ENCODE results near the gene SPHK1. TPM values are rescaled to one million over a fixed set of nuclear protein-coding genes. Genes with fewer than 3 reads are reported as not detected.

SPHK1 gene

GRCh38 chr17:76435751-76436150 is 51.3 kb downstream of the SPHK1 start:
- Histone ChIP-seq H2BK5ac (ENCODE audit: low read length) (no peak overlapping the region), H4K8ac (ENCODE audit: low read depth, low read length) (no peak overlapping the region)

More at GRCh38 chr17:76435751-76436150, 51.3 kb downstream of the SPHK1 start:
- no peaks in the 10 kb centered on the region for H3K79me1 ChIP-seq (ENCODE audit: low read depth, low read length)
- H3K14ac ChIP-seq (ENCODE audit: low read length), result no peak overlapping the region
- H3K27ac ChIP-seq (replicated peaks; ENCODE audit: low read length), result no peak overlapping the region
- no CpG with 5 or more reads among the region's 11 CpGs for WGBS, 2 donors (ENCODE audit: extremely low coverage in 2 of 2, insufficient read length in 2 of 2, insufficient replicate concordance in 1 of 2)
- no peak overlapping the region for H2BK120ac ChIP-seq (ENCODE audit: low read depth, low read length)
- no peaks in the 10 kb centered on the region for H3K9me3 ChIP-seq (replicated peaks in 1 of 2; ENCODE audit: control insufficient read depth in 2 of 2, insufficient read depth in 1 of 2, low read depth in 1 of 2, low read length in 2 of 2)
- H3K9ac ChIP-seq (ENCODE audit: low read depth, low read length, poor library complexity), result no peak overlapping the region
- H3K4me3 ChIP-seq (ENCODE audit: low read length in 2 of 2), result no peak overlapping the region
- no peak overlapping the region for H2BK12ac ChIP-seq (ENCODE audit: low read length)
- H3K27me3 ChIP-seq (ENCODE audit: control insufficient read depth in 3 of 3, insufficient read depth in 3 of 3, low read depth in 1 of 3, low read length in 3 of 3), result no peaks in the 10 kb centered on the region
- H4K91ac ChIP-seq (ENCODE audit: low read depth, low read length, poor library complexity), result no peak overlapping the region
- peaks cover 4 to 18% of the 10 kb centered on the region in 2 donors for H3K4me1 ChIP-seq (ENCODE audit: control insufficient read depth in 2 of 2, insufficient read depth in 1 of 2, low read depth in 1 of 2, low read length in 2 of 2)
- DNase-seq (ENCODE audit: low spot score), result no peak
- H3K18ac ChIP-seq (ENCODE audit: low read length), result no peak overlapping the region
- no peak overlapping the region for H2AFZ ChIP-seq (ENCODE audit: low read length)
- H3K36me3 ChIP-seq (replicated peaks in 1 of 2; ENCODE audit: control insufficient read depth in 2 of 2, insufficient read depth in 2 of 2, low read length in 2 of 2), result peaks cover 1 to 24% of the 10 kb centered on the region in 2 donors
- no peak overlapping the region for H3K4me2 ChIP-seq (ENCODE audit: insufficient read depth, low read length, poor library complexity, severe bottlenecking)
- no peak overlapping the region for H3K4ac ChIP-seq (ENCODE audit: low read length)
- no peak overlapping the region for H2BK15ac ChIP-seq (ENCODE audit: low read length)
- H2AK5ac ChIP-seq (ENCODE audit: low read depth, low read length), result no peak overlapping the region
- no peak overlapping the region for H3K23ac ChIP-seq (ENCODE audit: low read depth, low read length, poor library complexity)

Small RNA genes within 50 kb of the gene (small RNA-seq; reads per million reads assigned to genes)
- gene RNU6-24P (ENCODE audit: insufficient read depth), result not detected

Measured in neuronal stem cell (in vitro differentiated cells).